GM13977 (cell line): ENCODE measurements around the gene USP31.

ENCODE experiments used
- DNase-seq: peaks from one replicate; pipeline ENCODE4 v3.0.0; 2012; ENCODE audit warnings: low spot score
- in situ Hi-C: fragments of 300-500 bp; cut with MboI; formaldehyde crosslinking; loops from one replicate; pipeline ENCODE4 v1.12.0; 2022; ENCODE audit warnings: low sequenced_read_pairs, low pct_unique_long_range_greater_than_20kb, mixed read lengths, inconsistent platforms; ENCODE audit not compliant: unreplicated experiment
- TF ChIP-seq, protein P1 (sequence below): IDR thresholded peaks from 2 replicates; pipeline ENCODE4 v1.5.1; 2012; ENCODE audit warnings: mild to moderate bottlenecking, control low read depth; ENCODE audit not compliant: insufficient read depth; ENCODE audit errors: extremely low read depth, missing control alignments

Gene USP31

GRCh38 chr16:23072084-23072599, 77.1 kb downstream of the USP31 start:
- TF ChIP-seq, protein P1, sequence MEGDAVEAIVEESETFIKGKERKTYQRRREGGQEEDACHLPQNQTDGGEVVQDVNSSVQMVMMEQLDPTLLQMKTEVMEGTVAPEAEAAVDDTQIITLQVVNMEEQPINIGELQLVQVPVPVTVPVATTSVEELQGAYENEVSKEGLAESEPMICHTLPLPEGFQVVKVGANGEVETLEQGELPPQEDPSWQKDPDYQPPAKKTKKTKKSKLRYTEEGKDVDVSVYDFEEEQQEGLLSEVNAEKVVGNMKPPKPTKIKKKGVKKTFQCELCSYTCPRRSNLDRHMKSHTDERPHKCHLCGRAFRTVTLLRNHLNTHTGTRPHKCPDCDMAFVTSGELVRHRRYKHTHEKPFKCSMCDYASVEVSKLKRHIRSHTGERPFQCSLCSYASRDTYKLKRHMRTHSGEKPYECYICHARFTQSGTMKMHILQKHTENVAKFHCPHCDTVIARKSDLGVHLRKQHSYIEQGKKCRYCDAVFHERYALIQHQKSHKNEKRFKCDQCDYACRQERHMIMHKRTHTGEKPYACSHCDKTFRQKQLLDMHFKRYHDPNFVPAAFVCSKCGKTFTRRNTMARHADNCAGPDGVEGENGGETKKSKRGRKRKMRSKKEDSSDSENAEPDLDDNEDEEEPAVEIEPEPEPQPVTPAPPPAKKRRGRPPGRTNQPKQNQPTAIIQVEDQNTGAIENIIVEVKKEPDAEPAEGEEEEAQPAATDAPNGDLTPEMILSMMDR, result no peak
- DNase-seq, result no peak

DNA sequence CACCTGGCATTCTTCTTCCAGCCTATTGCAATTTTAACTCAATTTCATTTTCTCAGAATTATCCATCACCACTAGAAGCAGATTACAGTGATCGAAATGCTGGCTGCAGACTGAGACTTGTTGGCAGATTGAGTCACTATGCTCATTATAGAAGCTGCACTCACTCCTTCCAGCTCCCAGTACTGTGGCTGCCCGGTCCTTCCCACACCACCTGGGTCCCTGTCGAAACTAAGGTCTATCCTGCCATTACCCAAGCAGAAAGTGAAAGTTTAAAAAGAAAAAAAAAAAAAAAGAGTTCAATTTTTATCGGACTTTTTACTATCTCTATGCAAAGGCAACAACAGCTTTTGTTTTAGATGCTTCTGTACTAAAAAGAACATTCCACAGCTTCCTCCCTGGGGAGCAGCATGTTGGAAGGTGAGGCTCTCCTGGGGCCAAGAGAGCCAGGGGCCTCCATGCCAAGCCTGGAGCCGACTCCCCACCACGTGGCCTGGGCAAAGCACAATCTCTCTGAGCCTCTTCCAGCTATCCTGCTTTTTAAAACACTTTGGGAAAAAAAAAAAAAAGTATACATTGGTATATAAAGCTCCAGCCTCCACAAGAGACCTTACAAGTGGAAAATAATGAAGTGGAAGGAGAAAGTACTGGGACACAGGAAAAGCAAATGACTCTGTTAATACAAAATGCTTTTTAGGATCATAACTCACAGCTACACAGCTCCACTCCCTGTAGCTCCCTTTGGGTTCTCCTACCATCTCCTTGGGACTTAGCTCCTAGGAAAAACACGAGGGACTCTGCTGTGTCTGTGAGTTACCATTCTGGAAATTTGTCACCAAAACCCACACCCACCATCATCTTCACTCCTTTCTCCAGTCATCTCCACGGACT, 77.8 kb downstream of the USP31 start:
- TF ChIP-seq, protein P1, result no peak
- DNase-seq, result no peak
- in situ Hi-C loops, result no loop called here

More at GRCh38 chr16:23072084-23072599, 77.1 kb downstream of the USP31 start:
- in situ Hi-C loops, result no loop called here

DNA sequence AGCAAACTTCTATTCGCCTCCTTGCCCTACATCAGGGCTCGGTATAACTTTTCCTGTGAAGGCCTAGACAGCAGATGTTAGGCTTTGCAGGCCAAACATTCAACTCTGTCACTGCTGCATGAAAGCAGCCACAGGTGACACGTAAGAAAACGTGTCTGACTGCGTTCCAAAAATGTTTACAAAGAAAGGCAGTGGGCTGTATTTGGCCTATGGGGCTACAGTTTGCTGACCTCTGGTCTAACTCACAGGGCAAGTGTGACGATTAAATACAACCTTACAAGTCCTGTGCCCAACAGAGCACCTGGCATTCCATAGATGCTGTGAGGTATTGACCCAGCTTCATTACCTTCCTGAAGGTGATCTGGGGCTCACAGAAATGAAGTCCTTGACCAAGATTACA, 79.4 kb downstream of the USP31 start:
- TF ChIP-seq, protein P1, result no peak
- no peak for DNase-seq
- in situ Hi-C loops, result no loop called here

- no peak for DNase-seq
- TF ChIP-seq, protein P1, result no peak
- in situ Hi-C loops, result no loop called here
Observed at GRCh38 chr16:23068079-23068736, 81.0 kb downstream of the USP31 start.

GRCh38 chr16:23066676-23067075, 82.6 kb downstream of the USP31 start:
- in situ Hi-C loops, result no loop called here
- TF ChIP-seq, protein P1, result no peak
- DNase-seq, result no peak

DNA sequence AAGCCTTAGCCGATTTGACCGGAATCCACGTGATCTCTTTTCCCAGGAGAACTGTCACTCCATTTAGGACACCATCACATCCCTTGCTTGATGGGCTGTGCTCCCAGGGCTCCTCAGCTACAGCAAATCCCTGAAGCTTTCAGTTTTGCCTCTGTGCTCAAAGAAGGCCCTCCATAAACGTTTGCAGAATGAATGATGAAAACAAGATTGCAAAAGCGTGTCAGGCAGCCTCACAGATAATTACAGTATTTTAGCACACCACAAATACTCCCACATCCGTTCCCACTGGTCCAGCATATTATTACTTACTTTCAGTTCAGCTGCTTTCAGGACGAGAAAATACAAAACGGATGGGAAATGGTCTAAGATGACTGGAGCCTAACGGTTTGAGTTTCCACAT, 84.6 kb downstream of the USP31 start:
- in situ Hi-C loops, result no loop called here
- DNase-seq, result no peak
- TF ChIP-seq, protein P1, result no peak
